Adrenal gland (tissue), 5 donors: ENCODE measurements around the gene PLEKHA5.

Source experiments
- CTCF ChIP-seq, 6 experiments: fragments of 450-650 bp in 4 of 6; fragments of 200-600 bp in 2 of 6; sonication (generic) in 1 of 6; IDR thresholded peaks; 1 replicate in 5 of 6; 2 replicates in 1 of 6; pipeline versions ENCODE4 v1.5.1 to v1.8.0; 2016 to 2021; ENCODE audit warnings: antibody characterized with exemption in 6 of 6, mild to moderate bottlenecking in 2 of 6, moderate library complexity in 1 of 6
- POLR2A ChIP-seq, 2 donors: fragments of 450-650 bp; IDR thresholded peaks; one replicate each; pipeline ENCODE4 v1.6.1; 2017; ENCODE audit warnings: antibody characterized with exemption in 2 of 2, mild to moderate bottlenecking in 2 of 2, moderate library complexity in 1 of 2
- donor health status: DM: no; HTN: no; CAD: no.

GRCh38 chr12:19214020-19214419 is 84.5 kb downstream of the PLEKHA5 start:
- no peak for TF ChIP-seq POLR2A (IDR thresholded peaks at IDR 0.05)
- no peak for TF ChIP-seq CTCF (IDR thresholded peaks at IDR 0.05)
